ELF-1 (cell line): ENCODE data around the gene ARTN.

Source experiments
- DNase-seq: peaks from one replicate; pipeline ENCODE4 v3.0.0-alpha.2; 2016; ENCODE audit warnings: low read depth, low spot score

The ARTN gene

GRCh38 chr1:43970502-43970901, 36.9 kb downstream of the ARTN start:
- no peak for DNase-seq

GRCh38 chr1:43970911-43971310, 37.3 kb downstream of the ARTN start:
- no peak for DNase-seq

- DNase-seq = no peak
Measured at GRCh38 chr1:43971336-43971980, 37.9 kb downstream of the ARTN start.

GRCh38 chr1:43973981-43974442, 40.4 kb downstream of the ARTN start:
- DNase-seq = no peak

GRCh38 chr1:43974443-43975248, 41.0 kb downstream of the ARTN start, which contains the start of gene ATP6V0B:
TSS of gene ATP6V0B (plus strand) at chr1:43974960. CDS start at chr1:43975041, 81 bp downstream.
- DNase-seq = peak; percentile 97

- peak; percentile 64 for DNase-seq
Measured at GRCh38 chr1:43975249-43975961, 41.8 kb downstream of the ARTN start.

- no peak for DNase-seq
Measured at GRCh38 chr1:43976045-43976444, 42.4 kb downstream of the ARTN start.

GRCh38 chr1:43976890-43977289, 43.3 kb downstream of the ARTN start:
- no peak for DNase-seq

GRCh38 chr1:43977376-43978263, 44.0 kb downstream of the ARTN start:
- DNase-seq = no peak

- no peak for DNase-seq
Measured at GRCh38 chr1:43978264-43978550, 44.6 kb downstream of the ARTN start.

GRCh38 chr1:43978551-43979260, 45.1 kb downstream of the ARTN start, which contains the start of gene B4GALT2:
TSS of gene B4GALT2 (plus strand) at chr1:43979210. CDS start at chr1:43981161, 1,951 bp downstream.
- peak; percentile 61 for DNase-seq

GRCh38 chr1:43979261-43979527, 45.6 kb downstream of the ARTN start:
- DNase-seq = no peak

- DNase-seq = peak; percentile 40
Measured at GRCh38 chr1:43979528-43980254, 46.1 kb downstream of the ARTN start.

GRCh38 chr1:43980255-43981134, 46.9 kb downstream of the ARTN start:
- DNase-seq = no peak

- no peak for DNase-seq
Measured at GRCh38 chr1:43981135-43981491, 47.5 kb downstream of the ARTN start.

GRCh38 chr1:43981636-43982035, 48.0 kb downstream of the ARTN start:
- no peak for DNase-seq

GRCh38 chr1:43982241-43982640, 48.6 kb downstream of the ARTN start:
- DNase-seq = no peak

GRCh38 chr1:43982808-43983207, 49.2 kb downstream of the ARTN start:
- DNase-seq = no peak

GRCh38 chr1:43983253-43983899, 49.8 kb downstream of the ARTN start:
- no peak for DNase-seq
